Keratinocyte (primary cell): Measurements from ENCODE around the gene ITIH2. TPM values are rescaled to one million over a fixed set of nuclear protein-coding genes. Genes with fewer than 3 reads are reported as not detected.

ENCODE experiments used
- DNase-seq: peaks from one replicate; pipeline ENCODE4 v3.0.0-alpha.2; 2011; ENCODE audit warnings: low read depth, missing footprints, low spot score
- FAIRE-seq: peaks from 2 replicates; lab custom pipeline; 2011; peaks lifted over from hg19 to GRCh38; lab: Jason Lieb, UNC
- H2AFZ ChIP-seq: 2 replicates; pipeline ENCODE4 v1.6.0; 2012; ENCODE audit warnings: low read length, control low read depth, inconsistent platforms; ENCODE audit not compliant: control insufficient read depth
- H3K27ac ChIP-seq: 2 replicates; pipeline ENCODE4 v1.5.1; 2011; ENCODE audit warnings: low read length; ENCODE audit not compliant: control insufficient read depth, insufficient read depth
- H3K27me3 ChIP-seq: 3 replicates; pipeline ENCODE4 v1.6.0; 2011; ENCODE audit warnings: low read length; ENCODE audit not compliant: control insufficient read depth, insufficient read depth; ENCODE audit errors: extremely low read depth
- H3K36me3 ChIP-seq, 2 experiments: 2 replicates in 1 of 2; 3 replicates in 1 of 2; pipeline ENCODE4 v1.5.1; 2011; ENCODE audit warnings: low read length in 2 of 2, mild to moderate bottlenecking in 1 of 2; ENCODE audit not compliant: control insufficient read depth in 2 of 2, insufficient read depth in 2 of 2; ENCODE audit errors: extremely low read depth in 1 of 2
- H3K4me1 ChIP-seq: 3 replicates; pipeline ENCODE4 v1.5.1; 2011; ENCODE audit warnings: low read length; ENCODE audit not compliant: control insufficient read depth, insufficient read depth; ENCODE audit errors: extremely low read depth
- H3K4me2 ChIP-seq: 3 replicates; pipeline ENCODE4 v1.6.0; 2011; ENCODE audit warnings: low read depth, low read length; ENCODE audit not compliant: control insufficient read depth, insufficient read depth; ENCODE audit errors: extremely low read depth
- H3K4me3 ChIP-seq, 3 experiments: fragments of 200-600 bp in 1 of 3; sonication (generic) in 1 of 3; 2 replicates in 2 of 3; 3 replicates in 1 of 3; pipeline ENCODE4 v1.5.1; 2011 to 2016; ENCODE audit warnings: low read length in 3 of 3, mild to moderate bottlenecking in 3 of 3, control low read depth in 2 of 3, inconsistent platforms in 1 of 3, low read depth in 1 of 3, mixed read lengths in 1 of 3, mixed run types in 1 of 3, moderate library complexity in 1 of 3; ENCODE audit not compliant: control insufficient read depth in 2 of 3, insufficient read depth in 2 of 3; ENCODE audit errors: extremely low read depth in 1 of 3
- H3K79me2 ChIP-seq: 2 replicates; pipeline ENCODE4 v1.6.0; 2012; ENCODE audit warnings: low read length; ENCODE audit not compliant: control insufficient read depth, insufficient read depth
- H3K9ac ChIP-seq: 3 replicates; pipeline ENCODE4 v1.6.0; 2011; ENCODE audit warnings: low read length; ENCODE audit not compliant: control insufficient read depth, insufficient read depth; ENCODE audit errors: extremely low read depth
- H3K9me1 ChIP-seq: 3 replicates; pipeline ENCODE4 v1.6.0; 2011; ENCODE audit warnings: low read length; ENCODE audit not compliant: control insufficient read depth, insufficient read depth; ENCODE audit errors: extremely low read depth
- H3K9me3 ChIP-seq: 2 replicates; pipeline ENCODE4 v1.5.1; 2012; ENCODE audit warnings: low read depth, low read length; ENCODE audit not compliant: control insufficient read depth
- H4K20me1 ChIP-seq: 3 replicates; pipeline ENCODE4 v1.6.0; 2011; ENCODE audit warnings: low read length; ENCODE audit not compliant: control insufficient read depth, insufficient read depth; ENCODE audit errors: extremely low read depth
- CTCF ChIP-seq, 3 experiments: IDR thresholded peaks in 1 of 3; conservative IDR thresholded peaks in 1 of 3; optimal IDR thresholded peaks in 1 of 3; 2 replicates in 2 of 3; 3 replicates in 1 of 3; pipeline versions ENCODE3 to v1.5.1; 2011; ENCODE audit warnings: low read length in 3 of 3, mild to moderate bottlenecking in 3 of 3, moderate library complexity in 2 of 3, control low read depth in 1 of 3, inconsistent platforms in 1 of 3; ENCODE audit not compliant: insufficient read depth in 2 of 3; ENCODE audit errors: extremely low read depth in 1 of 3
- EZH2 ChIP-seq: IDR thresholded peaks from one replicate; pipeline ENCODE4 v1.6.1; 2012; ENCODE audit warnings: inconsistent platforms, mild to moderate bottlenecking, low read length, moderate library complexity
- dilution Hi-C: fragments of 300-500 bp; cut with MboI; formaldehyde crosslinking; loops from one replicate; pipeline ENCODE4 v1.7.0; 2020; ENCODE audit warnings: low sequenced_read_pairs; ENCODE audit not compliant: extremely low pct_ligation_motif_present
- polyA plus RNA-seq, 5 experiments: library from polyadenylated mRNA; depleted of rRNA in 3 of 5; stranded (reverse) in 3 of 5; stranded (forward) in 1 of 5; unstranded in 1 of 5; fragments of >200 nt; gene quantifications; 1 replicate in 1 of 5; 2 replicates in 3 of 5; 3 replicates in 1 of 5; pipeline versions ENCODE4 v1.2.1 to v1.2.3, GENCODE V29; 2011 to 2012; ENCODE audit warnings: missing spikeins in 2 of 5, low read depth in 1 of 5, low replicate concordance in 1 of 5

The ITIH2 gene
- polyA plus RNA-seq, 1 donor (not counting 4 experiments of a cell fraction or from before 2014, with no cell fraction given): not detected

DNA sequence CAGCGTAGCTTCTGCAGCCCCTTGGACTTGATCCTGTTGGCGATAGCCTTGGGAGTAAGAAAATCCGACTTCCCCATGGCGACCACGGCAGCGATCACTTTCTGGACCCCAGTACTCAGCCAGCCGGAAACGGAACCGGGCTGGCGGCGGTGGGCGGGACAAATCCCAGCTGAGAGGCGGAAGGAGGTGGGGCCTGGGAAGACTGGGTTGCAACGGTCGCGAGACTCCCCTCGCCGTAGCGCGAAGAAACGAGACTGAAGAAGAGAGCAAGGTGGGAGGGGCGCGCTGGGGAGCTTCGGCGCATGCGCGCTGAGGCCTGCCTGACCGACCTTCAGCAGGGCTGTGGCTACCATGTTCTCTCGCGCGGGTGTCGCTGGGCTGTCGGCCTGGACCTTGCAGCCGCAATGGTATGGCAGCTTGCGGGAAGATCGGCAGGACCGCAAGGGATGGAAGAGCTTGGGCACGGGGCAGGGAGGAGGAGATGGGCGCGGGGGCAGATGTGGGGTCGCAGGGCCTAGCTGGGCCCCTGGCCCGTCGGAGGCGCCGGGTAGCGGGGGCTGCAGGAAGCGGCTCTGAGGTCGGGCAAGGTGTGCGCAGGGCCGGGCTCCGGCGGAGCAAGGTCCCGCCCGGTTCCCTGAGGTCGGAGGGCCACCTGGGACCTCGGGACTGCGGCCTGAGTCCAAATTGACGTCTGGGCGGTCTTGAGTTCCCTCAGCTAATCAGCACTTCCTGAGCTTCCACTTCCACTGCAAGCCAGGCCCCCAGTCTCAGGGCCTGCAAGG, 84.9 kb downstream of the ITIH2 start, which contains the start of the genes ATP5F1C and KIN:
Gene ATP5F1C, plus strand, starts transcription at position 321 of the 782 bp plus-strand sequence. Its CDS starts 31 bp downstream, at position 352.
Gene KIN, minus strand, starts transcription at position 137 of the 782 bp plus-strand sequence. Its CDS starts 60 bp downstream, at position 77.
- DNase-seq (peak; percentile 79), FAIRE-seq (peak; percentile 62)
- Histone ChIP-seq H3K4me3 (peak within 1 kb of the TSS; percentile 98 to 100 (median 98)), H3K27ac (peak within 1 kb of the TSS; percentile 88), H3K36me3 (peaks cover 2 to 13% of the 10 kb centered on the region in 2 experiments), H3K9me1 (peaks cover 2% of the 10 kb centered on the region), H3K4me2 (peak within 1 kb of the TSS; percentile 94), H3K27me3 (no peaks in the 10 kb centered on the region), H2AFZ (peak within 1 kb of the TSS; percentile 99), H3K9ac (peak within 1 kb of the TSS; percentile 94), H4K20me1 (peaks cover 16% of the 10 kb centered on the region), H3K9me3 (no peaks in the 10 kb centered on the region), H3K4me1 (peaks cover 32% of the 10 kb centered on the region), H3K79me2 (peaks cover 97% of the 10 kb centered on the region)
- dilution Hi-C loops: no loop called here
- TF ChIP-seq CTCF (optimal IDR thresholded peaks at IDR 0.05 in 1 of 3, IDR thresholded peaks at IDR 0.05 in 1 of 3, conservative IDR thresholded peaks at IDR 0.05 in 1 of 3; ENCODE audit: extremely low read depth in 1 of 3, insufficient read depth in 2 of 3, low read length in 3 of 3) (no peak), EZH2 (no peak)

GRCh38 chr10:7788639-7789286, 85.6 kb downstream of the ITIH2 start:
- peak overlapping the region; percentile 94 for H3K9ac ChIP-seq
- peak overlapping the region; percentile 98 to 100 (median 98) for H3K4me3 ChIP-seq
- peaks cover 2% of the 10 kb centered on the region for H3K9me1 ChIP-seq
- peak overlapping the region; percentile 85 for H2AFZ ChIP-seq
- peaks cover 16% of the 10 kb centered on the region for H4K20me1 ChIP-seq
- peak overlapping the region; percentile 88 for H3K27ac ChIP-seq
- no peak for FAIRE-seq
- no peaks in the 10 kb centered on the region for H3K27me3 ChIP-seq
- no peak for DNase-seq
- peak overlapping the region; percentile 94 for H3K4me2 ChIP-seq
- dilution Hi-C loops: no loop called here
- peaks cover 2 to 13% of the 10 kb centered on the region in 2 experiments for H3K36me3 ChIP-seq
- H3K4me1 ChIP-seq: peaks cover 32% of the 10 kb centered on the region
- H3K79me2 ChIP-seq: peaks cover 99% of the 10 kb centered on the region
- H3K9me3 ChIP-seq: no peaks in the 10 kb centered on the region
- TF ChIP-seq CTCF (optimal IDR thresholded peaks at IDR 0.05 in 1 of 3, IDR thresholded peaks at IDR 0.05 in 1 of 3, conservative IDR thresholded peaks at IDR 0.05 in 1 of 3; ENCODE audit: extremely low read depth in 1 of 3, insufficient read depth in 2 of 3, low read length in 3 of 3): no peak
